ENCODE data around the gene PCIF1.

PCIF1 gene

DNA sequence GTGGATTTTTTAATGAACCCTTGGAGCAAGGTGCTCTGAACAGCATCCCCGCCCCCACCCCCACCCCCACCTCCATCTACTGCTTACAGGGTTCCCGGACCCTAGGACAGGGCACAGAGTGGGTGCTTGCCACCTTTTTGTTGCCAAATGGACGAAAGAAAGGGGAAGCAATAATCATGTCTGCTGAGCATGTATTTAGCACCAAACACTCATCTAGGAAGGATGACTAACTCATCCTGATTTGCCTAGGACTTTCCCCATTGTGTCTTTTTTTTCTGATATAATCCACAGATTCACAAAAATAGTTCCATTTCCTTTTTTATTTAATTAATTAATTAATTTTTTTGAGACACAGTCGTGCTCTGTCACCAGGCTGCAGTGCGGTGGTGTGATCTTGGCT, 21.4 kb upstream of the PCIF1 start:
- CTCF ChIA-PET = no interaction called here
- no peak for DNase-seq (ENCODE audit: low read depth, low spot score)
- POLR2A ChIA-PET = no interaction called here

DNA sequence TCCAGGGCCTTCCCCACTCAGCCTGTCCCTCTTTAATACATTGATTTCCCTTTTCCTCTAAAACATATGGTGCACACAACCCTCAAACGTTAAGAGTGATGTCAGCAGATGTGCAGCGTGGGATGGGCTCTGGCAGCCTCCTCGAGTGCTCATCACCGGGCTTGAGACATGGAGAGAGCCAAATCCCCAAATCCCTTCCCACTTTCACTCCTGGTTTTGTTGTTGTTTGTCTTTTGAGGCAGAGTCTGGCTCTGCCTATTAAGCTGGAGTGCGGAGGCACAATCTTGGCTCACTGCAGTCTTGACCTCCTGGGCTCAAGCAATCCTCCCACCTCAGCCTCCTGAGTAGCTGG, 16.7 kb upstream of the PCIF1 start:
- CTCF ChIA-PET = interaction anchor here (0.8 to 1.0 kb wide), 3 partner anchors 13 to 28 kb away, joined by 3 to 5 read pairs (median 3); no protein-coding TSS in a partner anchor

More for the DNA sequence above, 21.4 kb upstream of the PCIF1 start:
- no peak overlapping the region for H3K4me3 ChIP-seq (ENCODE audit: low read depth, low read length)
- TF ChIP-seq, protein P1, sequence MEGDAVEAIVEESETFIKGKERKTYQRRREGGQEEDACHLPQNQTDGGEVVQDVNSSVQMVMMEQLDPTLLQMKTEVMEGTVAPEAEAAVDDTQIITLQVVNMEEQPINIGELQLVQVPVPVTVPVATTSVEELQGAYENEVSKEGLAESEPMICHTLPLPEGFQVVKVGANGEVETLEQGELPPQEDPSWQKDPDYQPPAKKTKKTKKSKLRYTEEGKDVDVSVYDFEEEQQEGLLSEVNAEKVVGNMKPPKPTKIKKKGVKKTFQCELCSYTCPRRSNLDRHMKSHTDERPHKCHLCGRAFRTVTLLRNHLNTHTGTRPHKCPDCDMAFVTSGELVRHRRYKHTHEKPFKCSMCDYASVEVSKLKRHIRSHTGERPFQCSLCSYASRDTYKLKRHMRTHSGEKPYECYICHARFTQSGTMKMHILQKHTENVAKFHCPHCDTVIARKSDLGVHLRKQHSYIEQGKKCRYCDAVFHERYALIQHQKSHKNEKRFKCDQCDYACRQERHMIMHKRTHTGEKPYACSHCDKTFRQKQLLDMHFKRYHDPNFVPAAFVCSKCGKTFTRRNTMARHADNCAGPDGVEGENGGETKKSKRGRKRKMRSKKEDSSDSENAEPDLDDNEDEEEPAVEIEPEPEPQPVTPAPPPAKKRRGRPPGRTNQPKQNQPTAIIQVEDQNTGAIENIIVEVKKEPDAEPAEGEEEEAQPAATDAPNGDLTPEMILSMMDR (IDR thresholded peaks at IDR 0.05; ENCODE audit: insufficient read depth, low read length, missing control alignments) = no peak

DNA sequence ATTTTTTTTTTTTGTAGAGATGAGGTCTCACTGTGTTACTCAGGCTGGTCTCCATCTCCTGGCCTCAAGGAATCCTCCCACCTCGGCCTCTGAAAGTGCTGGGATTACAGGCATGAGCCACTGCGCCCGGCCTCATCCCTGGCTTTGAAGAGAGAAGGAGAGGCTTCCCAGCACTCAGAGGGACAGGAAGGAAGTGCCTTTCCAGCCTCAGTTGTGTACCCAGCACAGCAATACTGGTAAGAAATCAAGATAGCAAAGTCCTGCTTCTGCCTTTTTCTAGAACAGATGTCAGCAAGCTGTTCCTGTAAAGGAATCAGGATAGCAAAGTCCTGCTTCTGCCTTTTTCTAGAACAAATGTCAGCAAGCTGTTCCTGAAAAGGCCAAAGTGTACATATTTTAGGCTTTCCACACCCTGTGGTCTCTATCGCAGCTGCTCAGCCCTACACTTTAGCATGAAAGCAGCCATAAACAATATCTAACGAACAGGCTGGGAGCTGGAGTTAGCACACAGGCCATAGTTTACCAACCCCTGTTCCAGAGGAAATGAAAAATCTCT, 16.2 kb upstream of the PCIF1 start:
- no peak overlapping the region for H3K4me3 ChIP-seq (ENCODE audit: low read depth, low read length)
- CTCF ChIA-PET = interaction anchor here (0.8 to 0.9 kb wide), 3 partner anchors 15 to 29 kb away, joined by 3 to 5 read pairs (median 3); no protein-coding TSS in a partner anchor
- TF ChIP-seq, protein P1 (IDR thresholded peaks at IDR 0.05; ENCODE audit: insufficient read depth, low read length, missing control alignments) = no peak
- DNase-seq (ENCODE audit: low read depth, low spot score) = no peak
- POLR2A ChIA-PET = no interaction called here

More for the DNA sequence above, 16.7 kb upstream of the PCIF1 start:
- TF ChIP-seq, protein P1 (IDR thresholded peaks at IDR 0.05; ENCODE audit: insufficient read depth, low read length, missing control alignments) = no peak
- no peak for DNase-seq (ENCODE audit: low read depth, low spot score)
- no peak overlapping the region for H3K4me3 ChIP-seq (ENCODE audit: low read depth, low read length)
- POLR2A ChIA-PET = interaction anchor here (0.7 kb wide), 1 partner anchor 132 kb away, joined by 3 read pairs; no protein-coding TSS in a partner anchor

DNA sequence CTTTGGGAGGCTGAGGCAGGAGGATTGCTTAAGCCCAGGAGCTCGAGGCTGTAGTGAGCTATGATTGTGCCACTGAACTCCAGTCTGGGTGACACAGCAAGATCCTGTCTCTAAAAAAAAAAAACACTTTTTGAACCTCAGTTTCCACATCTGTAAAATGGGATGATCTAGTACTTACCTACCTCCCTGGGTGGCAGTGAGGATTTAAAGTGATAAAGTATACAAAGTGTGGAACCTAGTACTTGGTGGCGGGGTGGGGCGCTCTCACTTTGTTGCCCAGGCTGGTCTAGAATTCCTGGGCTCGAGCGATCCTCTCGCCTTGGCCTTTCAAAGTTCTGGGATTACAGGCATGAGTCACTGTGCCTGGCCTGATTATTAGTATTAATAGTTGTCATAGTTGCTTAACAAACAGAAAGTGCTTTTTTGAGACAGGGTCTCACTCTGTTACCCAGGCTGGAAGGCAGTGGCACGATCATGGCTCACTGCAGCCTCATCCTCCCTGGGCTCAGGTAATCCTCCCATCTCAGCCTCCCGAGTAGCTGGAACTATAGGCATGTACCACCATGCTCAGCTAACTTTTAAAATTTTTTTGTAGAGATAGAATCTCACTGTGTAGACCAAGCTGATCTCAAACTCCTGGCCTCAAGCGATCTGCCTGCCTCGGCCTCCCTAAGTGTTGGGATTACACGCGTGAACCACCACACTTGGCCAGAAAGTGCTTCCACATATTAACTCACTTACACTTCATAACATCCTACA, 15.5 kb upstream of the PCIF1 start:
- ChIA-PET CTCF (interaction anchor here (0.6 to 0.9 kb wide), 4 partner anchors 10 to 98 kb away, joined by 3 to 4 read pairs (median 3); no protein-coding TSS in a partner anchor), POLR2A (interaction anchor here (1.0 to 1.9 kb wide), 2 partner anchors 15 to 27 kb away, joined by 3 to 13 read pairs; partner anchors contain the start of gene PCIF1)
- no peak overlapping the region for H3K4me3 ChIP-seq (ENCODE audit: low read depth, low read length)
- TF ChIP-seq, protein P1 (IDR thresholded peaks at IDR 0.05; ENCODE audit: insufficient read depth, low read length, missing control alignments) = no peak
- no peak for DNase-seq (ENCODE audit: low read depth, low spot score)

DNA sequence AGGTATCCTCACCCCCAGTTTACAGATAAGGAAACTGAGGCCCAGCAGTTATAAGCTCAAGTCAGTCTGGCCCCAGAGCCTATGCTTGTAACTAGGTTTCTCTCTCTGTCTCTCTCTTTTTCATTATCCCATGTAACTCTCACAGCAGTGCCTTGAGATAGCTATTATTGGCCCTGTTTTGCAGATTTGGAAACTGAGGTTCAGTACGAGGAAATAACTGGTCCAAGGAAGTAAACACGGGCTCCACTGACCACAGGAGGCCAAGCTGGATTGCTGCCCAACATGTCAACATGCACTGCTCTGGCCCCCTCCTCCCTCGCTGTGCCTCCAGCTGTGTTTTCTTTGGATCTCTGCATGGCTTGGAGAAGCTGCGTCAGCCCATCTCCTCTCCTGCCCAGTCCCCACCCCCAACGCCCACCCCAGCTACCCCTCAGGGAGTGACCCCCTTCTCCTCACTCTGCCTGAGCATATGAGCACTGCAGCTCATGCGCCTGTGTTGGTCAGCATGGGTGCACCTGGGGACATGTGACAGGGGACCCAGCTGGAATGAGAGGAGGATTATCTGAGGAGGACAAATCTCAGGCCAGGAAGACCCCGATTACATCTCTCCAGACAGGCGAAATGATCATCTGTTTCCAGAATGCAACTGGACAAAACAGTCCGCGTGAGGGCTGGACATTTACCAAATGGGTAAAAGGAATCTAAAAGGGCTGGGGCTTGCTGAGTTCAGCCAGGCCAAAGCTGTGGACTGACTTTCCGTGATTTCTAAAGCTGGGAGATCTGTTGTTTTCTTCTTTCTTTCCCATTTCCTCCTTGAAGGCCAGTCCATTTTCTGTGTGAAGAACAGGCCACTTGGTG, 14.7 kb upstream of the PCIF1 start:
- DNase-seq (ENCODE audit: low read depth, low spot score) = no peak
- CTCF ChIA-PET = interaction anchor here (0.6 to 0.9 kb wide), 5 partner anchors 11 to 97 kb away, joined by 3 to 4 read pairs (median 3); no protein-coding TSS in a partner anchor
- TF ChIP-seq, protein P1 (IDR thresholded peaks at IDR 0.05; ENCODE audit: insufficient read depth, low read length, missing control alignments) = no peak
- no peak overlapping the region for H3K4me3 ChIP-seq (ENCODE audit: low read depth, low read length)
- POLR2A ChIA-PET = interaction anchor here (1.0 to 1.9 kb wide), 2 partner anchors 14 to 28 kb away, joined by 3 to 13 read pairs; partner anchors contain the start of gene PCIF1
